ENCODE data around the gene KDM2B.

KDM2B gene

GRCh38 chr12:121582583-121583333 lies 1.9 kb upstream of the KDM2B start:
- no peak for TF ChIP-seq EZH2phosphoT487 (IDR thresholded peaks at IDR 0.05; ENCODE audit: low read depth)
- TF ChIP-seq, protein P1, sequence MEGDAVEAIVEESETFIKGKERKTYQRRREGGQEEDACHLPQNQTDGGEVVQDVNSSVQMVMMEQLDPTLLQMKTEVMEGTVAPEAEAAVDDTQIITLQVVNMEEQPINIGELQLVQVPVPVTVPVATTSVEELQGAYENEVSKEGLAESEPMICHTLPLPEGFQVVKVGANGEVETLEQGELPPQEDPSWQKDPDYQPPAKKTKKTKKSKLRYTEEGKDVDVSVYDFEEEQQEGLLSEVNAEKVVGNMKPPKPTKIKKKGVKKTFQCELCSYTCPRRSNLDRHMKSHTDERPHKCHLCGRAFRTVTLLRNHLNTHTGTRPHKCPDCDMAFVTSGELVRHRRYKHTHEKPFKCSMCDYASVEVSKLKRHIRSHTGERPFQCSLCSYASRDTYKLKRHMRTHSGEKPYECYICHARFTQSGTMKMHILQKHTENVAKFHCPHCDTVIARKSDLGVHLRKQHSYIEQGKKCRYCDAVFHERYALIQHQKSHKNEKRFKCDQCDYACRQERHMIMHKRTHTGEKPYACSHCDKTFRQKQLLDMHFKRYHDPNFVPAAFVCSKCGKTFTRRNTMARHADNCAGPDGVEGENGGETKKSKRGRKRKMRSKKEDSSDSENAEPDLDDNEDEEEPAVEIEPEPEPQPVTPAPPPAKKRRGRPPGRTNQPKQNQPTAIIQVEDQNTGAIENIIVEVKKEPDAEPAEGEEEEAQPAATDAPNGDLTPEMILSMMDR (IDR thresholded peaks at IDR 0.05; ENCODE audit: low read depth, low read length) = no peak
- Histone ChIP-seq H3K4me1 (ENCODE audit: low read length) (peaks cover 16% of the 10 kb centered on the region), H2AFZ (ENCODE audit: low read depth, low read length) (no peak overlapping the region), H3K9ac (ENCODE audit: low read length) (peak overlapping the region; percentile 87), H3K27me3 (ENCODE audit: low read depth, low read length) (no peaks in the 10 kb centered on the region), H3K4me2 (ENCODE audit: low read length) (peak overlapping the region; percentile 96), H3K9me3 (ENCODE audit: insufficient read depth, low read length) (no peaks in the 10 kb centered on the region), H3K27ac (ENCODE audit: low read length) (peak overlapping the region; percentile 84; the same call in 1 of the 2 replicates), H3K79me2 (ENCODE audit: low read length) (peaks cover 66% of the 10 kb centered on the region), H3K4me3 (ENCODE audit: low read length) (peak overlapping the region; percentile 79), H3K36me3 (replicated peaks; ENCODE audit: low read depth, low read length) (peaks cover 21% of the 10 kb centered on the region), H4K20me1 (ENCODE audit: insufficient read depth, low read length) (no peaks in the 10 kb centered on the region)

DNA sequence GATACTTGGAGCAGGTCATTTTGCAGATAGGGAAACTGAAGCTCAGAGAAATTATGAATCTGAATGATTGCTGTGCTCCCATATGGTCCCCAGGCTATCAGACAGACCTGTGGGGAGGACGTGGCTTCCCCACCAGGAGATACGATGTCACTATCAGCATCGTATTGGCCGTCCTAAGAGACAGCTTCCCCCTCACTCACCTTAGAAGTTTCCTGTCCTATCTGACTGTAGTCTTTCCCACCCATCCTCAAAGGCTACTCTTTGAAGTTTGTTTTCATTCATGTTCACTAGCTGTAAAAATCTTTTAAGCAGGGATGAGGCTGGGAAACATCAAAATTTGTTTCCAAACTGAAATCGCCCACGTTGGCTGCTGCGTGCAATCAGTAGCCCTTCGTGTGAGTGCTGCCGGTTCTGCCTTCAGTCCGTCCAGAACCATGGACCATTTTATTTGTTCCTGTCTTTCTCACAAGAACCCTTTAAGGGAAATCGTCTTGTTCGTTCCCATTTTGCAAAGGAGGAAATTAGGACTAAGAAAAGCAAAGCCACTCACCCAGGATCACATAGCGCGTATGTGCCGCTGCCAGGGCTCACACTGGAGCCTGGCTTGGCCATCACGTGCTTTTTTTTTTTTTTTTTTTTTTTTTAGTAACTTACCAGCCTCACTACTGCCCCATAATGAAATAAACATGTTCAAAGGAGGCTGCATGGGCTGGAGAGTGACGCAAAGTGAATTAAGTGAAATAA lies 1.0 kb upstream of the KDM2B start:
- H3K27me3 ChIP-seq (ENCODE audit: low read depth, low read length) = no peaks in the 10 kb centered on the region
- peak overlapping the region; percentile 79 for H3K4me3 ChIP-seq (ENCODE audit: low read length)
- peaks cover 25% of the 10 kb centered on the region for H3K4me1 ChIP-seq (ENCODE audit: low read length)
- peak overlapping the region; percentile 96 for H3K4me2 ChIP-seq (ENCODE audit: low read length)
- no peaks in the 10 kb centered on the region for H3K9me3 ChIP-seq (ENCODE audit: insufficient read depth, low read length)
- no peaks in the 10 kb centered on the region for H4K20me1 ChIP-seq (ENCODE audit: insufficient read depth, low read length)
- peak overlapping the region; percentile 84 for H3K27ac ChIP-seq (ENCODE audit: low read length)
- peaks cover 75% of the 10 kb centered on the region for H3K79me2 ChIP-seq (ENCODE audit: low read length)
- TF ChIP-seq, protein P1 (IDR thresholded peaks at IDR 0.05; ENCODE audit: low read depth, low read length) = no peak
- no peak for TF ChIP-seq EZH2phosphoT487 (IDR thresholded peaks at IDR 0.05; ENCODE audit: low read depth)
- H2AFZ ChIP-seq (ENCODE audit: low read depth, low read length) = no peak overlapping the region
- H3K9ac ChIP-seq (ENCODE audit: low read length) = peak overlapping the region; percentile 87
- H3K36me3 ChIP-seq (replicated peaks; ENCODE audit: low read depth, low read length) = peaks cover 27% of the 10 kb centered on the region

- H3K4me1 ChIP-seq (ENCODE audit: low read length) = peaks cover 32% of the 10 kb centered on the region
- TF ChIP-seq EZH2phosphoT487 (IDR thresholded peaks at IDR 0.05; ENCODE audit: low read depth) = no peak
- TF ChIP-seq, protein P1 (IDR thresholded peaks at IDR 0.05; ENCODE audit: low read depth, low read length) = no peak
- H2AFZ ChIP-seq (ENCODE audit: low read depth, low read length) = no peak overlapping the region
These were observed 598 bp downstream of the KDM2B start for GRCh38 chr12:121579981-121580868.

More at GRCh38 chr12:121579981-121580868, 598 bp downstream of the KDM2B start:
- H3K27me3 ChIP-seq (ENCODE audit: low read depth, low read length) = no peaks in the 10 kb centered on the region
- peaks cover 91% of the 10 kb centered on the region for H3K79me2 ChIP-seq (ENCODE audit: low read length)
- peak overlapping the region; percentile 84 for H3K27ac ChIP-seq (ENCODE audit: low read length)
- H3K36me3 ChIP-seq (replicated peaks; ENCODE audit: low read depth, low read length) = peaks cover 39% of the 10 kb centered on the region
- peak overlapping the region; percentile 87 for H3K9ac ChIP-seq (ENCODE audit: low read length)
- peak overlapping the region; percentile 96 for H3K4me2 ChIP-seq (ENCODE audit: low read length)
- peak overlapping the region; percentile 79 for H3K4me3 ChIP-seq (ENCODE audit: low read length)
- H4K20me1 ChIP-seq (ENCODE audit: insufficient read depth, low read length) = no peaks in the 10 kb centered on the region
- no peaks in the 10 kb centered on the region for H3K9me3 ChIP-seq (ENCODE audit: insufficient read depth, low read length)

Data from OCI-LY3 (cell line).